Vein endothelial cell (primary cell): ENCODE data around the gene GDNF. TPM values are rescaled to one million over a fixed set of nuclear protein-coding genes. Genes with fewer than 3 reads are reported as not detected.

Experiments used
- total RNA-seq: library from RNA; depleted of rRNA; stranded (reverse); fragments of >200 nt; gene quantifications from 2 replicates; pipeline ENCODE4 v1.2.3, GENCODE V29; 2012

GDNF gene
- under 0.01 TPM in 1 of 2 replicates, not detected in the other for total RNA-seq

GRCh38 chr5:37839407-37840052 lies at the start of gene GDNF:
Gene GDNF (minus strand): TSS chr5:37840041. CDS start chr5:37834796, 5,245 bp downstream.

